ENCODE results near the gene GNPDA1. TPM values are rescaled to one million over a fixed set of nuclear protein-coding genes. Genes with fewer than 3 reads are reported as not detected.

Gene GNPDA1
- total and polyA plus RNA-seq, 10 of the 15 experiments (the other 5 are each of a cell fraction or from before 2014, with no cell fraction given): 1.0 to 11.9 (median 3.9) TPM

DNA sequence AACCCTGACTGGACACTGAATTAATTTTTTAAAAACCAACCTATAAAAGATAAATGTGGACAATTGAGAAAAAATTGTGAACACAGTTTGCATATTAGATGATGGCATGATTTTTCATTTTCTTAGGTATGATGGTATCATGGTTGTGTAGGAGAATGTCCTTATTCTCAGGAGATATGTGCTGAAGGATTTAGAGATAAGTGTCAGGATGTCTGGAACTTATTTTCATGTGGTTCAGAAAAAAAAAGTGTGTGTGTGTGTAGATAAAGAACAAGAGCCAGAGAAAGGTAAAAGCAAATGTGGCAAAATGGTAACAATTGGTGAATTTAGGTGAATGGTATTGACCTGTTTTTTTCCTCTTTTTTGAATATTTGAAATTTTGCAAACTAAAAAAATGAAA, 4.0 kb downstream of the GNPDA1 start:
- in situ Hi-C loops (cut with MboI): no loop called here
- ChIA-PET SMC1A (ENCODE audit: uncharacterized antibody, unreplicated experiment) (no interaction called here), CTCF (interaction anchor here (1.3 to 8.5 kb wide), 3 partner anchors 9 to 48 kb away, joined by 3 to 68 read pairs (median 6); no protein-coding TSS in a partner anchor), RAD21 (ENCODE audit: unreplicated experiment) (no interaction called here), POLR2A (no interaction called here)
- no peak overlapping the region for H2AFZ ChIP-seq (ENCODE audit: control insufficient read depth, low read depth, low read length)
- H3K4me1 ChIP-seq (ENCODE audit: control insufficient read depth, insufficient read depth, low read length): peaks cover 10% of the 10 kb centered on the region
- H3K4me3 ChIP-seq: no peak overlapping the region
- H3K9me3 ChIP-seq (replicated peaks; ENCODE audit: control insufficient read depth, insufficient read depth, low read length): no peaks in the 10 kb centered on the region
- H3K36me3 ChIP-seq (ENCODE audit: control insufficient read depth in 2 of 2, insufficient read depth in 2 of 2, low read length in 1 of 2): no peaks in the 10 kb centered on the region
- TF ChIP-seq IKZF2 (IDR thresholded peaks at IDR 0.05): no peak
- no peak for TF ChIP-seq RUNX3 (IDR thresholded peaks at IDR 0.05; ENCODE audit: low read length)
- TF ChIP-seq KAT2A (conservative IDR thresholded peaks at IDR 0.05; ENCODE audit: control insufficient read depth, low read depth, low read length): no peak
- no peak for TF ChIP-seq SIX5 (IDR thresholded peaks at IDR 0.05; ENCODE audit: low read depth, low read length, severe bottlenecking)
- H3K9ac ChIP-seq (ENCODE audit: control insufficient read depth, insufficient read depth, low read length): no peak overlapping the region
- H3K27me3 ChIP-seq (replicated peaks in 1 of 2; ENCODE audit: control insufficient read depth in 2 of 2, insufficient read depth in 2 of 2, low read length in 1 of 2): no peaks in the 10 kb centered on the region
- no peak overlapping the region for H3K27ac ChIP-seq (ENCODE audit: control insufficient read depth, insufficient read depth)
- H3K79me2 ChIP-seq (ENCODE audit: control insufficient read depth, insufficient read depth, low read length): no peaks in the 10 kb centered on the region
- FAIRE-seq (no peak), DNase-seq (ENCODE audit: low read depth, low spot score) (no peak), ATAC-seq (no peak)
- no peak overlapping the region for H3K4me2 ChIP-seq (ENCODE audit: control insufficient read depth, insufficient read depth)
- no peaks in the 10 kb centered on the region for H4K20me1 ChIP-seq (ENCODE audit: control insufficient read depth, insufficient read depth)
- intact Hi-C loops (cut with micrococcal nuclease; ENCODE audit: unreplicated experiment): no loop called here
- BruUV-seq (replicated peaks): no TSS peak

DNA sequence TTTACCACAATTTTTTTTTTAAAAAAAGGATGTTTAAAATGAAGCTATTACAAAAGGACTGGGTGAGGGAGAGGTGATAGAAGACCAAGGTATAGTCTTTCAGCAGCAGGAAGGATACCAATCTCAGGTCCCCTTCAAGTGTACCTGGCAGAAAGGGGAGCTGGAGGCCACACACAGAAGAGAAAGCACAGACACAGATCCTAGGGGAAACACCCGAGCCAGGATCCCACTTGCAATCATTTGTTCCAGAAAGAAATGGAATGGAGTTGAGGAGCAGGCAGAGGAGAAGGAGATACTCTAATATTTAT, 5.6 kb downstream of the GNPDA1 start:
- RAD21 ChIA-PET (ENCODE audit: unreplicated experiment): no interaction called here
- Histone ChIP-seq H3K9ac (ENCODE audit: control insufficient read depth, insufficient read depth, low read length) (no peak overlapping the region), H3K9me3 (replicated peaks; ENCODE audit: control insufficient read depth, insufficient read depth, low read length) (no peaks in the 10 kb centered on the region), H3K4me3 (no peak overlapping the region), H3K4me2 (ENCODE audit: control insufficient read depth, insufficient read depth) (no peak overlapping the region), H3K27ac (ENCODE audit: control insufficient read depth, insufficient read depth) (no peak overlapping the region), H3K27me3 (replicated peaks in 1 of 2; ENCODE audit: control insufficient read depth in 2 of 2, insufficient read depth in 2 of 2, low read length in 1 of 2) (no peaks in the 10 kb centered on the region), H4K20me1 (ENCODE audit: control insufficient read depth, insufficient read depth) (no peaks in the 10 kb centered on the region), H3K36me3 (ENCODE audit: control insufficient read depth in 2 of 2, insufficient read depth in 2 of 2, low read length in 1 of 2) (no peaks in the 10 kb centered on the region), H3K79me2 (ENCODE audit: control insufficient read depth, insufficient read depth, low read length) (no peaks in the 10 kb centered on the region), H3K4me1 (ENCODE audit: control insufficient read depth, insufficient read depth, low read length) (peaks cover 10% of the 10 kb centered on the region), H2AFZ (ENCODE audit: control insufficient read depth, low read depth, low read length) (no peak overlapping the region)
- SMC1A ChIA-PET (ENCODE audit: uncharacterized antibody, unreplicated experiment): interaction anchor here (0.7 to 1.4 kb wide), 7 partner anchors 9 to 276 kb away, joined by 3 to 6 read pairs (median 4); partner anchors contain the start of gene RNF14
- POLR2A ChIA-PET: interaction anchor here (0.6 kb wide), 1 partner anchor 1630 kb away, joined by 4 read pairs; no protein-coding TSS in a partner anchor
- intact Hi-C loops (cut with micrococcal nuclease; ENCODE audit: unreplicated experiment): no loop called here
- DNase-seq (ENCODE audit: low read depth, low spot score) (no peak), FAIRE-seq (no peak), ATAC-seq (no peak; the same call in 2 of the 3 replicates)
- CTCF ChIA-PET: interaction anchor here (0.6 to 2.2 kb wide), 8 partner anchors 9 to 658 kb away, joined by 3 to 7 read pairs (median 3); no protein-coding TSS in a partner anchor
- in situ Hi-C loops (cut with MboI): no loop called here
- 100% methylated on average over 1 of the region's 1 CpG for WGBS (ENCODE audit: insufficient coverage, insufficient replicate concordance, low lambda C conversion rate, missing lambda C conversion rate)
- TF ChIP-seq MTA2 (IDR thresholded peaks at IDR 0.05; ENCODE audit: low read depth): 0 out of 2 replicates have a peak, but pooled peaks have one; percentile 3
- no peak for TF ChIP-seq TCF7 (IDR thresholded peaks at IDR 0.05; ENCODE audit: borderline replicate concordance)
- BruUV-seq (replicated peaks): no TSS peak

Data from GM12878 (cell line).